ENCODE measurements around the gene GPX7. TPM values are rescaled to one million over a fixed set of nuclear protein-coding genes. Genes with fewer than 3 reads are reported as not detected.
A peak's percentile ranks its signal among the peaks of the same experiment; 100 is the strongest.

The GPX7 gene
- polyA plus RNA-seq, 5 donors = 71.9 to 104 (median 83.7) TPM

- DNase-seq = no peak
Measured at GRCh38 chr1:52623812-52624211, 21.6 kb downstream of the GPX7 start.

GRCh38 chr1:52627028-52627427, 24.9 kb downstream of the GPX7 start:
- no peak for DNase-seq

- DNase-seq = peak; percentile 26 to 40
Measured at GRCh38 chr1:52628614-52629324, 26.6 kb downstream of the GPX7 start.

- DNase-seq = peak; percentile 38 to 52
Measured at GRCh38 chr1:52629325-52629643, 27.1 kb downstream of the GPX7 start.

- no peak for DNase-seq
Measured at GRCh38 chr1:52629667-52630066, 27.5 kb downstream of the GPX7 start.

GRCh38 chr1:52631759-52632331, 29.7 kb downstream of the GPX7 start:
- DNase-seq = no peak

GRCh38 chr1:52632732-52633290, 30.6 kb downstream of the GPX7 start, which contains the start of gene SHISAL2A:
SHISAL2A (plus strand) TSS chr1:52633168; CDS start chr1:52633494, 326 bp downstream.
- DNase-seq = peak; percentile 43 to 44

GRCh38 chr1:52633291-52633754, 31.2 kb downstream of the GPX7 start:
- DNase-seq = peak in 1 of 2 donors; percentile 35

GRCh38 chr1:52634111-52634510, 31.9 kb downstream of the GPX7 start:
- no peak for DNase-seq

- no peak for DNase-seq
Measured at GRCh38 chr1:52635321-52636089, 33.3 kb downstream of the GPX7 start.

- DNase-seq = no peak
Measured at GRCh38 chr1:52636721-52637695, 34.8 kb downstream of the GPX7 start.

- no peak for DNase-seq
Measured at GRCh38 chr1:52637946-52638345, 35.8 kb downstream of the GPX7 start.

- DNase-seq = no peak
Measured at GRCh38 chr1:52640697-52641096, 38.5 kb downstream of the GPX7 start.

- DNase-seq = no peak
Measured at GRCh38 chr1:52641307-52641706, 39.1 kb downstream of the GPX7 start.

GRCh38 chr1:52645261-52645660, 43.1 kb downstream of the GPX7 start:
- no peak for DNase-seq

- no peak for DNase-seq
Measured at GRCh38 chr1:52651904-52652303, 49.7 kb downstream of the GPX7 start.

- no peak for DNase-seq
Measured at GRCh38 chr1:52653207-52653849, 51.2 kb downstream of the GPX7 start.

GRCh38 chr1:52654063-52654462, 51.9 kb downstream of the GPX7 start:
- no peak for DNase-seq

- DNase-seq = no peak
Measured at GRCh38 chr1:52657702-52658101, 55.5 kb downstream of the GPX7 start.
